Measurements from ENCODE around the gene ATR. TPM values are rescaled to one million over a fixed set of nuclear protein-coding genes. Genes with fewer than 3 reads are reported as not detected.

Gene ATR
- total and polyA plus RNA-seq, 2 of the 4 experiments (the other 2 are of a cell fraction), result 9.5 to 28.0 TPM

- BruUV-seq (replicated peaks), result no TSS peak
- Histone ChIP-seq H2AK5ac (ENCODE audit: low read depth, low read length) (no peak overlapping the region), H2BK5ac (ENCODE audit: low read depth, low read length, poor library complexity, severe bottlenecking) (no peak overlapping the region), H2BK20ac (ENCODE audit: low read depth, low read length) (no peak overlapping the region), H4K91ac (ENCODE audit: insufficient read depth, low read depth, low read length) (no peak overlapping the region), H3K79me1 (ENCODE audit: low read depth in 1 of 2, low read length in 2 of 2) (peaks cover 13 to 22% of the 10 kb centered on the region in 2 experiments), H3K9me3 (ENCODE audit: control insufficient read depth, insufficient read depth, low read length) (no peaks in the 10 kb centered on the region), H4K5ac (ENCODE audit: low read depth, low read length) (no peak overlapping the region), H3K56ac (ENCODE audit: extremely low read depth, insufficient read depth, low read length) (no peak overlapping the region), H3K4ac (ENCODE audit: low read depth, low read length) (no peak overlapping the region), H3K4me3 (ENCODE audit: insufficient read depth, low read depth, low read length) (no peak overlapping the region), H3K27me3 (ENCODE audit: control insufficient read depth, insufficient read depth, low read length) (no peaks in the 10 kb centered on the region), H4K8ac (ENCODE audit: low read depth in 2 of 2, low read length in 2 of 2) (no peak overlapping the region), H2BK120ac (ENCODE audit: low read depth, low read length) (no peak overlapping the region), H4K20me1 (ENCODE audit: insufficient read depth, low read length) (no peaks in the 10 kb centered on the region; the same call in 1 of the 2 replicates), H3K4me1 (ENCODE audit: control insufficient read depth, insufficient read depth, low read length) (no peaks in the 10 kb centered on the region), H3K27ac (ENCODE audit: insufficient read depth, low read length) (no peak overlapping the region), H3K14ac (replicated peaks; ENCODE audit: low read depth, low read length) (no peak overlapping the region), H3K4me2 (ENCODE audit: low read depth, low read length) (no peak overlapping the region), H3K36me3 (ENCODE audit: control insufficient read depth, insufficient read depth, low read length) (peaks cover 5% of the 10 kb centered on the region), H3K18ac (ENCODE audit: low read depth, low read length) (no peak overlapping the region), H2AFZ (replicated peaks; ENCODE audit: low read length, poor library complexity) (no peak overlapping the region), H3K9ac (ENCODE audit: low read depth, low read length) (no peak overlapping the region), H3K9me1 (ENCODE audit: insufficient read depth, low read length) (peaks cover 6% of the 10 kb centered on the region; the same call in 1 of the 2 replicates), H2AK9ac (replicated peaks; ENCODE audit: low read depth, low read length, poor library complexity) (no peak overlapping the region), H3K23ac (ENCODE audit: low read depth, low read length) (no peak overlapping the region), H2BK15ac (ENCODE audit: low read depth, low read length) (no peak overlapping the region)
- TF ChIP-seq POLR2A (IDR thresholded peaks at IDR 0.05; ENCODE audit: low read depth, low read length) (no peak), CHD1 (IDR thresholded peaks at IDR 0.05; ENCODE audit: low read depth, low read length) (no peak), MAZ (IDR thresholded peaks at IDR 0.05; ENCODE audit: borderline replicate concordance, low read depth, low read length) (no peak), NFE2L2 (IDR thresholded peaks at IDR 0.05; ENCODE audit: low read depth, low read length) (no peak), CTCF (conservative IDR thresholded peaks at IDR 0.05; ENCODE audit: low read depth, low read length) (no peak), RAD21 (IDR thresholded peaks at IDR 0.05; ENCODE audit: low read length) (no peak), MXI1 (IDR thresholded peaks at IDR 0.05; ENCODE audit: borderline replicate concordance, low read depth, low read length) (no peak), BHLHE40 (IDR thresholded peaks at IDR 0.05; ENCODE audit: low read depth, low read length) (no peak), CEBPB (IDR thresholded peaks at IDR 0.05; ENCODE audit: low read depth, low read length) (no peak), SMC3 (IDR thresholded peaks at IDR 0.05; ENCODE audit: low read depth, low read length) (no peak), ELK1 (IDR thresholded peaks at IDR 0.05; ENCODE audit: borderline replicate concordance, low read depth, low read length) (no peak), RCOR1 (IDR thresholded peaks at IDR 0.05; ENCODE audit: insufficient replicate concordance, low read length) (no peak), RFX5 (IDR thresholded peaks at IDR 0.05; ENCODE audit: low read depth, low read length) (no peak), MAFK (IDR thresholded peaks at IDR 0.05; ENCODE audit: low read depth, low read length) (no peak), FOS (IDR thresholded peaks at IDR 0.05; ENCODE audit: low read depth, low read length) (no peak)
- TF ChIP-seq, protein P1, sequence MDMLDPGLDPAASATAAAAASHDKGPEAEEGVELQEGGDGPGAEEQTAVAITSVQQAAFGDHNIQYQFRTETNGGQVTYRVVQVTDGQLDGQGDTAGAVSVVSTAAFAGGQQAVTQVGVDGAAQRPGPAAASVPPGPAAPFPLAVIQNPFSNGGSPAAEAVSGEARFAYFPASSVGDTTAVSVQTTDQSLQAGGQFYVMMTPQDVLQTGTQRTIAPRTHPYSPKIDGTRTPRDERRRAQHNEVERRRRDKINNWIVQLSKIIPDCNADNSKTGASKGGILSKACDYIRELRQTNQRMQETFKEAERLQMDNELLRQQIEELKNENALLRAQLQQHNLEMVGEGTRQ (IDR thresholded peaks at IDR 0.05; ENCODE audit: low read depth, low read length), result no peak
- dilution Hi-C loops (cut with HindIII; ENCODE audit: low sequenced_read_pairs, unreplicated experiment) (no loop called here), in situ Hi-C loops (cut with MboI; ENCODE audit: low sequenced_read_pairs) (no loop called here), intact Hi-C loops (cut with micrococcal nuclease) (no loop called here)
- ATAC-seq (ENCODE audit: low read depth) (no peak), DNase-seq (no peak)
- WGBS, 2 experiments (ENCODE audit: extremely low coverage in 2 of 2, insufficient read length in 1 of 2), result 75% methylated on average over 4 of the region's 21 CpGs; no CpG with 5 or more reads in 1 of the 2 experiments
- ChIA-PET POLR2A (ENCODE audit: unreplicated experiment) (no interaction called here), CTCF (no interaction called here)
These were observed 10.0 kb downstream of the ATR start for GRCh38 chr3:142568393-142569017.
